T-helper 1 cell treated with Interleukin-12 subunit alpha and Interleukin-12 subunit beta and Interleukin-4 antibody, amounts not matched to agents 30 ng/mL and 1 ng/mL, for 36 hours (primary cell): Measurements from ENCODE around the gene CLIC4. TPM values are rescaled to one million over a fixed set of nuclear protein-coding genes. Genes with fewer than 3 reads are reported as not detected.
"Not testable (repeated sequence)": the region's sequence is repeated elsewhere in the genome, so short reads cannot be mapped to it uniquely, and the experiment has no call there.

Experiments
- intact Hi-C: fragments of 100-400 bp; cut with micrococcal nuclease; formaldehyde crosslinking; loops from one replicate; pipeline ENCODE4 v1.15.1; 2024
- total RNA-seq: library from RNA; stranded (reverse); gene quantifications from 2 replicates; pipeline ENCODE4 v1.2.3, GENCODE V29; 2022

The CLIC4 gene
- total RNA-seq, 1 donor from 2014 or later = 26.9 TPM

DNA sequence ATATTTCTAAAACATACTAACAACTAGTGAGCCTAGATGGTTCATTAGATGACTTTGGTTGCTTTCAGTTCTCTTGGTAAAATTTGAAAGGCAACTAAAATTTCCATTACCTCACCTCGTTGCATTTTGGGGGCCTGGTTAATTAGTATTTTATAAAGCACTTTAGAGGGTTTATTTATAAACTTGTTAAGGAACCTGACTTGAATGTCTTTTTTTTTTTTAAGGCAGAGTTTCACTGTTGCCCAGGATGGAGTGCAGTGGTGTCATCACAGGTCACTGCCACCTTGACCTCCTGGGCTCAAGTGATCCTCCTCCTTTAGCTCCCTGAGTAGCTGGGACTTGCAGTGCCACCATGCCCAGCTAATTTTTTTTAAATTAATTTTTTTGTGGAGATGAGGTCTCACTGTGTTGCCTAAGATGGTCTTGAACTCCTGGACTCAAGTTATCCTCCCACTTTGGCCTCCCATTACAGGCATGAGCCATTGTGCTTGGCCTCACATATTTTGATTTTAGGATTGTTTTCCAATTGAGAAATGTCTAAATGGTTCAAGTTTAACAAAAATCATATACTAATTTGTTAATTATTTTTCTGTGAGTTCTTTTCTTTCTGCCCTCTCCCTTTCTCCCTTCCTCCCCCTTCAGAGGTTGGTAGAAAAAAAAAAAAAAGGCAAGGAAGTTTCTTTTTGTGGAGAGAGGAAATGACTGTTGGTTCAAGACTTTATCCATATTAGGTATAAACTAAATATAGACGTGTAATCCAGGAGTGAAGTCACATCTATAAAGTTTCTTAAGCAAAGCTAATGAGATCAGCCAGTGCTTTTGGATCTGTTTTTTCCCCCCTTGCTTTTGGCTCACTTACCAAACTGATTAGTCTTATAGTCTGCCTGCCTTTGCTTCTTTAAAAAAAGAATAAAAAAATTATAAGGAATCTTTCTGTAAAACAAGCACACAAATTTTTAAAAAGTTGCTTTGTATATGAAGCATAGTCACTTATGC, 24.7 kb downstream of the CLIC4 start:
- intact Hi-C loops = no loop called here

- intact Hi-C loops = no loop called here
These were observed 25.6 kb downstream of the CLIC4 start for GRCh38 chr1:24770881-24771280.

- intact Hi-C loops = no loop called here
These were observed 26.3 kb downstream of the CLIC4 start for GRCh38 chr1:24771574-24771973.

GRCh38 chr1:24773618-24774017, 28.4 kb downstream of the CLIC4 start:
- intact Hi-C loops = no loop called here

DNA sequence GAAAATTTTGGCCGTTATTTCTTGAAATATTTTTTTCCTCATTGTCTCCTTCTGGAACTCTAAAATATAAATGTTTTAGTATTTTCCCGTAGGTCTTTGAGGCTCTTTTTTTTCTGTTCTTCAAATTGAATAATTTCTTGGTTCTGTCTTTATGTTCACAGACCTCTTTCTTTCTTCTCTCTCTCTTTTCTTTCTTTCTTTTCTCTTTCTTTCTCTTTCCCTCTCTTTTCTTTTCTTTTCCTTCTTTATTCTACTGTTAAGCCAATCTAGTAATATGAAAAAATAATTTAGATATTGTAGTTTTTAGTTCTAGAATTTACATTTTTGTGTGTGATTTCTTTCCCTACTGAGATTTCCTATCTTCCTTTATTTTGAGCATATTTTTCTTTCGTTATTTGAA, 30.1 kb downstream of the CLIC4 start:
- intact Hi-C loops = no loop called here

- intact Hi-C loops = no loop called here
These were observed 30.7 kb downstream of the CLIC4 start for GRCh38 chr1:24775916-24776315.

DNA sequence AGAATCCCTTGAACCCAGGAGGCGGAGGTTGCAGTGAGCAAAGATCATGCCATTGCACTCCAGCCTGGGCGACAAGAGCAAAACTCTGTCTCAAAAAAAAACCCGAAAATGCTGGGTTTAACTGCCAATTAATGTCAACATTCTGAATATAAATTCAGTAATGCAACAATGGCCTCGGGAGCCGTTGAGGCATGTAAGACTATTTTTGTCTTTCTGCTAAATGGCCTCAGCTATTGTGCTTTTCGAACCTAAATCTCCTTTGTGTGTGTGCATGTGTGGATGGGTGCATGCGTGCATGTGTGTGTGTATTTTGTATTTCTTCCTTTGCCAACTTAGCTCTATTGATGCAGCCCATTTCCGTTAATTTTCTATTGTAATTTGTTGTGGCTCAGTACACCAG, 31.6 kb downstream of the CLIC4 start:
- intact Hi-C loops = no loop called here

GRCh38 chr1:24778141-24778540, 32.9 kb downstream of the CLIC4 start:
- intact Hi-C loops = no loop called here

DNA sequence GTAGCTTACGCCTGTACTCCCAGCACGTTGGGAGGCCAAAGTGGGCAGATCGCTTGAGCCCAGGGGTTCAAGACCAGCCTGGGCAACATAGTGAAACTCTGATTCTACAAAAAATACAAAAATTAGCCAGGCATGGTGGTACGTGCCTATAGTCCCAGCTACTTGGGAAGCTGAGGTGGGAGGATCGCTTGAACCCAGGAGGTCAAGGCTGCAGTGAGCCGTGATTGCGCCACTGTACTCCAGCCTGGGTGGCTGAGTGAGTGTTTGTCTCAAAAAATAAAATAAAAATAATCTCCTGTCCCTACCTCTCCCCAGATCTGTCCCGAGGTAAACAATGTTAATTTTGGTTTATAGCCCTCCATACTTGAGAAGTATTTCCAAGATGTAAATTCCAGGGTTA, 34.0 kb downstream of the CLIC4 start:
- intact Hi-C loops = not testable (repeated sequence)

GRCh38 chr1:24779689-24780464, 34.6 kb downstream of the CLIC4 start:
- intact Hi-C loops = no loop called here

- intact Hi-C loops = not testable (repeated sequence)
These were observed 35.4 kb downstream of the CLIC4 start for GRCh38 chr1:24780626-24781025.

GRCh38 chr1:24782689-24783088, 37.4 kb downstream of the CLIC4 start:
- intact Hi-C loops = no loop called here

- intact Hi-C loops = no loop called here
These were observed 38.5 kb downstream of the CLIC4 start for GRCh38 chr1:24783713-24784112.

GRCh38 chr1:24786191-24786590, 40.9 kb downstream of the CLIC4 start:
- intact Hi-C loops = no loop called here

DNA sequence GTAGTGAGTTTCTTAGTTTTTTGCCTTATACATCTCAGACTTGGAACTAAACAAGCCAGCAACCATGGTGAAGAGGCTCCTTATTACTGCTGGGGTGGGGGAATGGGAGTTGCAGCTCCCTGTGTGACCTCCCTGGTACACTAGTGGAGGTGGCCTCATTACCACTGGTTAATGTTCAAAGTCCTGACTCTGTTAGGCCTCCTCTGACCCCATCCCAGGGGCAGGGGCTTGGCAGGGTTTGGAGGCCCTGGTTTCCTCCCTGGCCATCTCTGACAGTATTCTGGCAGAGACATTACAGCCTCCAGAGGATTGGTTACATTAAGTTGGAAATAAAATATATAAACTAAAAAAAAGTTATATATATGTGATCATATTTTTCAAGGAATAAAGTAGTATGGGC, 45.2 kb downstream of the CLIC4 start:
- intact Hi-C loops = no loop called here

DNA sequence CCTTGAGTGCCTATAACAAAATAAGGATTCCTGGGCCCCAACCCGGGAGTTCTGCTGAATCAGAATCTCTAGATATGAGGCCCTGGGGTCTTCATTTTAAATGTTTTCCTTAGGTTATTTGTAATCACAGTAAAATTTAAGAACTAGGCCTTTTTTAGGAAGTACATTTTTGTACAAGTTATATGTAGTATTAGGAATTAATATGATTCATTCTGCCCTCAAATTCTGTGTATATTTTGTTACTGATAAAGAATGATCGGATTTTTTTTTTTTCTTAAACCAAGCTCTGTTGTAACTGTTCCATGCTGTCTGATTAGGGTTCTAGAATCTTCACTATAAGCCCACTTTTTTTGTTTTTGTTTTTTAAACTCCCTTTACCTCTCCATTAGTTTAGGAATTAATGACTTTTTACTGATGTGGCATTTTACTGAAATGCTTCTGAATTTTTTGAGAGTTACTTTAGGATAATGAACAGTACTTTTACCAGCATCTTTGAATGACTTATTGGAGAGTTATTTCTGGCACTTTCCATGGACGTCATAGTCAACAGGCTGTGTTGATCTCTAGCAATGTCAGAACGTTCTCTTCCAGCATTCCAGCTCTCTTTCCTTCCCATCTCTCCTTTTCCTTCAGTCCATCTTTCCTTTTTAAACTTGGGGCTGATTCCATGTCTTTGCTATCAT, 48.3 kb downstream of the CLIC4 start:
- intact Hi-C loops = no loop called here

- intact Hi-C loops = not testable (repeated sequence)
These were observed 48.9 kb downstream of the CLIC4 start for GRCh38 chr1:24794130-24794502.

GRCh38 chr1:24795236-24795635, 50.0 kb downstream of the CLIC4 start:
- intact Hi-C loops = no loop called here

DNA sequence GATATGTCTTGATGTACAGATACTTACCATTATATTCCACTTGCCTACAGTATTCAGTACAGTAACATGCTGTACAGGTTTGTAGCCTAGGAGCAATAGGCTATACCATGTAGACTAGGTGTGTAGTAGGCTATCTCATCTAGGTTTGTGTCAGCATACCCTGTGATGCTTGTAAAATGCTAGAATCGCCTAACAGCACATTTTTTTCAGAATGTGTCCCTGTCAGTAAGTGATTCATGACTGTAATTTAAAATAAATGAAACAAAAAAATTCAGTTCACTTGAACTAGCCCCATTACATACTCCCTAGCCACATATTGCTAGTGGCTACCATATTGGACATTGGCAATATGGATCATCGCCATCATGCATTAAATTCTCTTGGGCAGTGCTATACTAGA, 51.3 kb downstream of the CLIC4 start:
- intact Hi-C loops = no loop called here

DNA sequence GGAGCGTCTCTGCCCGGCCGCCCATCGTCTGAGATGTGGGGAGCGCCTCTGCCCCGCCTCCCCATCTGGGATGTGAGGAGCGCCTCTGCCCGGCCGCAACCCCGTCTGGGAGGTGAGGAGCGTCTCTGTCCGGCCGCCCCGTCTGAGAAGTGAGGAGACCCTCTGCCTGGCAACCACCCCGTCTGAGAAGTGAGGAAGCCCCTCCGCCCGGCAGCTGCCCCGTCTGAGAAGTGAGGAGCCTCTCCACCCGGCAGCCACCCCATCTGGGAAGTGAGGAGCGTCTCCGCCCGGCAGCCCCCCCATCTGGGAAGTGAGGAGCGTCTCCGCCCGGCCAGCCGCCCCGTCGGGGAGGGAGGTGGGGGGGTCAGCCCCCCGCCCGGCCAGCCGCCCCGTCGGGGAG, 54.0 kb downstream of the CLIC4 start:
- intact Hi-C loops = not testable (repeated sequence)

DNA sequence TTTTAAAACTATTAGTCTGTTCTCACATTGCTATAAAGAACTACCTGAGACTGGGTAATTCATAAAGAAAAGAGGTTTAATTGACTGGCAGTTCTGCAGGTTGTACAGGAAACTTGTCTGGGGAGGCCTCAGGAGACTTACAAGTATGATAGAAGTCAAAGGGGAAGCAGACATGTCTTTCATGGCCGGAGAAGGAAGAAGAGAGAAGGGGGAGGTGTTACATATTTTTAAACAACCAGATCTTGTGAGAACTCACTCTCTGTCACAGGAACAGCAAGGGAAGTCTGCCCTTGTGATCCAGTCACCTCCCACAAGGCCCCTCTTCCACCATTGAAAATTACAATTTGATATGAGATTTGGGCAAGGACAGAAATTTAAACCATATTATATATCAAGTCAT, 55.9 kb downstream of the CLIC4 start:
- intact Hi-C loops = no loop called here

- intact Hi-C loops = no loop called here
These were observed 58.0 kb downstream of the CLIC4 start for GRCh38 chr1:24803220-24803619.
